Mucosa of stomach (tissue), 1 donor: Measurements from ENCODE around the gene UFC1.

ENCODE experiments used
- H3K27me3 ChIP-seq: one replicate; pipeline ENCODE4 v1.7.0; 2013; ENCODE audit warnings: mild to moderate bottlenecking, low read length; ENCODE audit not compliant: control insufficient read depth, insufficient read depth
- H3K36me3 ChIP-seq: one replicate; pipeline ENCODE4 v1.7.0; 2013; ENCODE audit warnings: low read length; ENCODE audit not compliant: control insufficient read depth, insufficient read depth
- H3K4me1 ChIP-seq: one replicate; pipeline ENCODE4 v1.7.0; 2013; ENCODE audit warnings: mild to moderate bottlenecking, low read length; ENCODE audit not compliant: control insufficient read depth, insufficient read depth
- H3K4me3 ChIP-seq: one replicate; pipeline ENCODE4 v1.7.0; 2013; ENCODE audit warnings: low read length
- H3K9ac ChIP-seq: one replicate; pipeline ENCODE4 v1.7.0; 2013; ENCODE audit warnings: mild to moderate bottlenecking, low read length, moderate library complexity
- H3K9me3 ChIP-seq: one replicate; pipeline ENCODE4 v1.7.0; 2013; ENCODE audit warnings: mild to moderate bottlenecking, low read length, moderate library complexity; ENCODE audit not compliant: control insufficient read depth
- donor health status: Pancreatic carcinoma.

The UFC1 gene

GRCh38 chr1:161140755-161141400, 12.9 kb upstream of the UFC1 start:
- no peak overlapping the region for H3K4me3 ChIP-seq
- no peaks in the 10 kb centered on the region for H3K36me3 ChIP-seq
- no peaks in the 10 kb centered on the region for H3K27me3 ChIP-seq
- no peaks in the 10 kb centered on the region for H3K9me3 ChIP-seq
- H3K4me1 ChIP-seq = no peaks in the 10 kb centered on the region
- H3K9ac ChIP-seq = no peak overlapping the region

- H3K9me3 ChIP-seq = no peaks in the 10 kb centered on the region
- H3K4me1 ChIP-seq = no peaks in the 10 kb centered on the region
- H3K9ac ChIP-seq = no peak overlapping the region
- H3K27me3 ChIP-seq = no peaks in the 10 kb centered on the region
- no peaks in the 10 kb centered on the region for H3K36me3 ChIP-seq
- H3K4me3 ChIP-seq = no peak overlapping the region
Measured at GRCh38 chr1:161145832-161146231, 7.9 kb upstream of the UFC1 start.

GRCh38 chr1:161153176-161153575, 602 bp upstream of the UFC1 start:
- Histone ChIP-seq H3K27me3 (no peaks in the 10 kb centered on the region), H3K9ac (peak overlapping the region; percentile 97), H3K36me3 (peaks cover 4% of the 10 kb centered on the region), H3K4me3 (no peak overlapping the region), H3K9me3 (no peaks in the 10 kb centered on the region), H3K4me1 (peaks cover 10% of the 10 kb centered on the region)

GRCh38 chr1:161157867-161158266, 4.1 kb downstream of the UFC1 start:
- H3K4me3 ChIP-seq = no peak overlapping the region
- no peaks in the 10 kb centered on the region for H3K27me3 ChIP-seq
- no peak overlapping the region for H3K9ac ChIP-seq
- H3K9me3 ChIP-seq = no peaks in the 10 kb centered on the region
- H3K4me1 ChIP-seq = peaks cover 36% of the 10 kb centered on the region
- H3K36me3 ChIP-seq = peaks cover 4% of the 10 kb centered on the region

GRCh38 chr1:161158316-161159010, 4.7 kb downstream of the UFC1 start:
- Histone ChIP-seq H3K4me3 (peak overlapping the region; percentile 90), H3K4me1 (peaks cover 36% of the 10 kb centered on the region), H3K9ac (peak overlapping the region; percentile 87), H3K9me3 (no peaks in the 10 kb centered on the region), H3K27me3 (no peaks in the 10 kb centered on the region), H3K36me3 (peaks cover 4% of the 10 kb centered on the region)

GRCh38 chr1:161159087-161159912, 5.5 kb downstream of the UFC1 start, which contains the start of gene USP21:
USP21 (plus strand) TSS chr1:161159500; CDS start chr1:161160641, 1,141 bp downstream.
- Histone ChIP-seq H3K9me3 (no peaks in the 10 kb centered on the region), H3K36me3 (peaks cover 4% of the 10 kb centered on the region)

GRCh38 chr1:161159913-161160243, 6.1 kb downstream of the UFC1 start:
- peaks cover 4% of the 10 kb centered on the region for H3K36me3 ChIP-seq
- H3K4me1 ChIP-seq = peaks cover 32% of the 10 kb centered on the region
- H3K9ac ChIP-seq = peak overlapping the region; percentile 87
- no peaks in the 10 kb centered on the region for H3K9me3 ChIP-seq
- H3K27me3 ChIP-seq = no peaks in the 10 kb centered on the region
- peak overlapping the region; percentile 90 for H3K4me3 ChIP-seq

More at GRCh38 chr1:161159087-161159912, 5.5 kb downstream of the UFC1 start, which contains the start of gene USP21:
- Histone ChIP-seq H3K27me3 (no peaks in the 10 kb centered on the region), H3K9ac (peak within 1 kb of the TSS; percentile 87), H3K4me3 (peak within 1 kb of the TSS; percentile 90), H3K4me1 (peaks cover 36% of the 10 kb centered on the region)

GRCh38 chr1:161160671-161161145, 6.9 kb downstream of the UFC1 start:
- no peaks in the 10 kb centered on the region for H3K9me3 ChIP-seq
- no peak overlapping the region for H3K9ac ChIP-seq
- H3K36me3 ChIP-seq = peaks cover 4% of the 10 kb centered on the region
- no peaks in the 10 kb centered on the region for H3K27me3 ChIP-seq
- H3K4me3 ChIP-seq = no peak overlapping the region
- H3K4me1 ChIP-seq = peaks cover 34% of the 10 kb centered on the region

- Histone ChIP-seq H3K9me3 (no peaks in the 10 kb centered on the region), H3K27me3 (no peaks in the 10 kb centered on the region), H3K36me3 (peaks cover 4% of the 10 kb centered on the region), H3K4me3 (no peak overlapping the region), H3K4me1 (peaks cover 36% of the 10 kb centered on the region), H3K9ac (no peak overlapping the region)
Measured at GRCh38 chr1:161161652-161162051, 7.9 kb downstream of the UFC1 start.

- Histone ChIP-seq H3K4me1 (peaks cover 40% of the 10 kb centered on the region), H3K4me3 (no peak overlapping the region), H3K9me3 (no peaks in the 10 kb centered on the region), H3K27me3 (no peaks in the 10 kb centered on the region), H3K9ac (no peak overlapping the region), H3K36me3 (peaks cover under 1% of the 10 kb centered on the region)
Measured at GRCh38 chr1:161162052-161162451, 8.3 kb downstream of the UFC1 start.

GRCh38 chr1:161162806-161163205, 9.0 kb downstream of the UFC1 start:
- H3K9ac ChIP-seq = no peak overlapping the region
- H3K36me3 ChIP-seq = no peaks in the 10 kb centered on the region
- H3K4me1 ChIP-seq = peaks cover 42% of the 10 kb centered on the region
- H3K4me3 ChIP-seq = no peak overlapping the region
- H3K27me3 ChIP-seq = no peaks in the 10 kb centered on the region
- no peaks in the 10 kb centered on the region for H3K9me3 ChIP-seq

GRCh38 chr1:161163793-161164192, 10.0 kb downstream of the UFC1 start:
- Histone ChIP-seq H3K9ac (no peak overlapping the region), H3K4me1 (peaks cover 38% of the 10 kb centered on the region), H3K4me3 (no peak overlapping the region), H3K9me3 (no peaks in the 10 kb centered on the region), H3K27me3 (no peaks in the 10 kb centered on the region), H3K36me3 (no peaks in the 10 kb centered on the region)
